Left lobe of liver (tissue), 2 donors: ENCODE measurements around the gene IDUA. TPM values are rescaled to one million over a fixed set of nuclear protein-coding genes. Genes with fewer than 3 reads are reported as not detected.

Source experiments
- ATAC-seq: fragments of 200-7000 bp; cut with Tn5 transposase; one replicate; pipeline ENCODE4 v1.9.1; 2020; ENCODE audit warnings: mild to moderate bottlenecking, moderate library complexity
- DNase-seq: peaks from one replicate; pipeline ENCODE4 v3.0.0-alpha.2; 2020; ENCODE audit warnings: low spot score
- total RNA-seq: library from RNA; stranded (reverse); gene quantifications from one replicate; pipeline ENCODE4 v1.2.1, GENCODE V29; 2021
- donor health status: DM: no; HTN: no; CAD: no; lungs with moderate emphysema.
- donor health status: DM: no; HTN: yes; CAD: no.

IDUA gene
- total RNA-seq, 1 donor from 2014 or later, result 12.9 TPM

- no peak for DNase-seq
- peak; percentile 29 for ATAC-seq
Measured at GRCh38 chr4:1027915-1028238, 41.0 kb downstream of the IDUA start.

GRCh38 chr4:1028574-1029220 is 41.9 kb downstream of the IDUA start:
- DNase-seq (no peak), ATAC-seq (peak; percentile 2)

GRCh38 chr4:1029529-1029928 is 42.7 kb downstream of the IDUA start:
- DNase-seq, result no peak

GRCh38 chr4:1030031-1030430 is 43.2 kb downstream of the IDUA start:
- ATAC-seq (no peak), DNase-seq (no peak)

More at GRCh38 chr4:1029529-1029928, 42.7 kb downstream of the IDUA start:
- ATAC-seq, result no peak

- DNase-seq, result no peak
- ATAC-seq, result no peak
Measured at GRCh38 chr4:1030559-1030958, 43.7 kb downstream of the IDUA start.

GRCh38 chr4:1031346-1031745 is 44.5 kb downstream of the IDUA start:
- ATAC-seq (no peak), DNase-seq (no peak)

- no peak for ATAC-seq
- no peak for DNase-seq
Measured at GRCh38 chr4:1031956-1032795, 45.3 kb downstream of the IDUA start.

GRCh38 chr4:1032861-1033260 is 46.0 kb downstream of the IDUA start:
- ATAC-seq (no peak), DNase-seq (no peak)

GRCh38 chr4:1033840-1034551 is 47.2 kb downstream of the IDUA start:
- ATAC-seq (no peak), DNase-seq (no peak)

- ATAC-seq (no peak), DNase-seq (no peak)
Measured at GRCh38 chr4:1035510-1035909, 48.7 kb downstream of the IDUA start.

- no peak for DNase-seq
- no peak for ATAC-seq
Measured at GRCh38 chr4:1036095-1036494, 49.3 kb downstream of the IDUA start.

- DNase-seq (no peak), ATAC-seq (no peak)
Measured at GRCh38 chr4:1036976-1037810, 50.3 kb downstream of the IDUA start.

- ATAC-seq (peak; percentile 48), DNase-seq (no peak)
Measured at GRCh38 chr4:1038948-1039492, 52.2 kb downstream of the IDUA start.

- ATAC-seq, result peak; percentile 14
- no peak for DNase-seq
Measured at GRCh38 chr4:1039493-1040343, 52.9 kb downstream of the IDUA start.

- no peak for DNase-seq
- no peak for ATAC-seq
Measured at GRCh38 chr4:1040344-1041146, 53.7 kb downstream of the IDUA start.

GRCh38 chr4:1041147-1041935 is 54.5 kb downstream of the IDUA start:
- no peak for ATAC-seq
- DNase-seq, result no peak

GRCh38 chr4:1041936-1042330 is 55.1 kb downstream of the IDUA start:
- DNase-seq (no peak), ATAC-seq (no peak)
